GM18861 (cell line): ENCODE data around the gene RRAGB.
"Not testable (repeated sequence)": the region's sequence is repeated elsewhere in the genome, so short reads cannot be mapped to it uniquely, and the experiment has no call there.

Experiments
- ATAC-seq: cut with Tn5 transposase; IDR thresholded peaks from one replicate; pipeline ENCODE4 v1.9.1; 2021; ENCODE audit not compliant: unreplicated experiment

RRAGB gene

GRCh38 chrX:55717521-55718497 lies at the start of gene RRAGB:
Gene RRAGB, plus strand, starts transcription at chrX:55717749. Its CDS starts 579 bp downstream, at chrX:55718328.
- ATAC-seq = peak; percentile 96

GRCh38 chrX:55668084-55668483 lies 49.5 kb upstream of the RRAGB start:
- ATAC-seq = no peak

GRCh38 chrX:55688579-55688978 lies 29.0 kb upstream of the RRAGB start:
- ATAC-seq = not testable (repeated sequence)

GRCh38 chrX:55695227-55696018 lies 22.1 kb upstream of the RRAGB start:
- ATAC-seq = no peak

GRCh38 chrX:55697381-55697780 lies 20.2 kb upstream of the RRAGB start:
- ATAC-seq = no peak

GRCh38 chrX:55702671-55703070 lies 14.9 kb upstream of the RRAGB start:
- no peak for ATAC-seq

- ATAC-seq = not testable (repeated sequence)
These were observed 14.1 kb upstream of the RRAGB start for GRCh38 chrX:55703436-55703835.

- not testable (repeated sequence) for ATAC-seq
These were observed 12.5 kb upstream of the RRAGB start for GRCh38 chrX:55705066-55705465.

GRCh38 chrX:55709735-55710134 lies 7.8 kb upstream of the RRAGB start:
- no peak for ATAC-seq

- no peak for ATAC-seq
These were observed 6.8 kb upstream of the RRAGB start for GRCh38 chrX:55710701-55711100.

GRCh38 chrX:55713631-55714030 lies 3.9 kb upstream of the RRAGB start:
- ATAC-seq = no peak

- ATAC-seq = no peak
These were observed 3.4 kb upstream of the RRAGB start for GRCh38 chrX:55714161-55714560.

GRCh38 chrX:55715847-55716246 lies 1.7 kb upstream of the RRAGB start:
- ATAC-seq = no peak

- ATAC-seq = no peak
These were observed 612 bp upstream of the RRAGB start for GRCh38 chrX:55716937-55717336.

- ATAC-seq = no peak
These were observed 14.3 kb downstream of the RRAGB start for GRCh38 chrX:55731826-55732225.

GRCh38 chrX:55738969-55739368 lies 21.4 kb downstream of the RRAGB start:
- no peak for ATAC-seq

- ATAC-seq = no peak
These were observed 25.1 kb downstream of the RRAGB start for GRCh38 chrX:55742649-55743048.

GRCh38 chrX:55748463-55748862 lies 30.9 kb downstream of the RRAGB start:
- ATAC-seq = not testable (repeated sequence)

- no peak for ATAC-seq
These were observed 32.7 kb downstream of the RRAGB start for GRCh38 chrX:55750256-55750655.

- ATAC-seq = peak; percentile 89
These were observed 37.3 kb downstream of the RRAGB start for GRCh38 chrX:55754861-55755294.

- no peak for ATAC-seq
These were observed 40.5 kb downstream of the RRAGB start for GRCh38 chrX:55758033-55758432.

- ATAC-seq = no peak
These were observed 41.9 kb downstream of the RRAGB start for GRCh38 chrX:55759478-55759877.
